Kidney epithelial cell (primary cell): ENCODE results near the gene CHN1. TPM values are rescaled to one million over a fixed set of nuclear protein-coding genes. Genes with fewer than 3 reads are reported as not detected.

ENCODE experiments used
- DNase-seq: peaks from one replicate; pipeline ENCODE4 v3.0.0-alpha.2; 2010; ENCODE audit warnings: low read depth
- H3K27me3 ChIP-seq: 2 replicates; pipeline ENCODE4 v1.6.0; 2011; ENCODE audit warnings: low read length; ENCODE audit not compliant: control insufficient read depth, insufficient read depth
- H3K36me3 ChIP-seq: 2 replicates; pipeline ENCODE4 v1.5.1; 2011; ENCODE audit warnings: low read length; ENCODE audit not compliant: control insufficient read depth, insufficient read depth
- H3K4me3 ChIP-seq: 2 replicates; pipeline ENCODE4 v1.5.1; 2011; ENCODE audit warnings: low read depth, mild to moderate bottlenecking, control low read depth, low read length
- total RNA-seq: library from RNA; depleted of rRNA; stranded (reverse); fragments of >200 nt; gene quantifications from 2 replicates; pipeline ENCODE4 v1.2.3, GENCODE V29; 2015
- TF ChIP-seq, protein P1 (sequence below): IDR thresholded peaks from 2 replicates; pipeline ENCODE4 v1.5.1; 2011; ENCODE audit warnings: mild to moderate bottlenecking, moderate library complexity, low read length, control low read depth, inconsistent platforms; ENCODE audit not compliant: insufficient read depth, poor library complexity, severe bottlenecking

The CHN1 gene
- total RNA-seq, 1 donor from 2014 or later, result 19.3 TPM

DNA sequence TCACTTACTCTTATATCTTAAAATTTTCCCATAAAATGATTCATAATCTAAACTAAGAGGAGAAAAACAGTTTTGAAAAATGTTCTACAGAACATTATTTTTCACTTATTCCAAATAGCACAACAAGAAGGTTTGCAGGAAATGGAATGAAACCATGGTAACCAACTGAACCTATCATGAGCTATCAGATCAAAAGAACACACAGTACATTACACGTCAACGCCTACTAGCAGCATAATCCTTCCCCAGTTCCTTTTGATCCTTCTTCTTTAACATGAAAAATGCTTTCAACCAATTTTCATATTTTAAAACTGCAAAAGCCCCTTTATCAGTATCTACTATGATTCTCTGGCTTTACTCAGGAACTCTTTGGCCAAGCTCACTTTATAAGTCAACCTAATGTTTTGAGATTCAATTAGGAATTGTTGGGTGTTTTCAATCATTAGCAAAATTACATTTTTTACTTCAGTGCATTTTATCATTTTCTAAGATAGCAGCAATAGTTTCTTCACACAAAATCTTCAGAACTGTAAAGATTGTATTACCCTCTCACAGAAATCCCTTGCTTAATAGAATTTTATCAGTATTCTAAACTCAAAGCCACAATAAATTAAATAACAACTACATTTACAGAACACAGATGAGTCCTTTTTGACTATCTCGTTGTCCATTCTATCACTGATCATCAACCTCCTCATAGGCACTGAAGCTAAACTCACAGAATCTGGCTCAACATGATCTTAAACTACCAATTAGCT lies 102.5 kb downstream of the CHN1 start:
- Histone ChIP-seq H3K36me3 (no peaks in the 10 kb centered on the region), H3K27me3 (no peaks in the 10 kb centered on the region), H3K4me3 (no peak overlapping the region)
- no peak for DNase-seq
- TF ChIP-seq, protein P1, sequence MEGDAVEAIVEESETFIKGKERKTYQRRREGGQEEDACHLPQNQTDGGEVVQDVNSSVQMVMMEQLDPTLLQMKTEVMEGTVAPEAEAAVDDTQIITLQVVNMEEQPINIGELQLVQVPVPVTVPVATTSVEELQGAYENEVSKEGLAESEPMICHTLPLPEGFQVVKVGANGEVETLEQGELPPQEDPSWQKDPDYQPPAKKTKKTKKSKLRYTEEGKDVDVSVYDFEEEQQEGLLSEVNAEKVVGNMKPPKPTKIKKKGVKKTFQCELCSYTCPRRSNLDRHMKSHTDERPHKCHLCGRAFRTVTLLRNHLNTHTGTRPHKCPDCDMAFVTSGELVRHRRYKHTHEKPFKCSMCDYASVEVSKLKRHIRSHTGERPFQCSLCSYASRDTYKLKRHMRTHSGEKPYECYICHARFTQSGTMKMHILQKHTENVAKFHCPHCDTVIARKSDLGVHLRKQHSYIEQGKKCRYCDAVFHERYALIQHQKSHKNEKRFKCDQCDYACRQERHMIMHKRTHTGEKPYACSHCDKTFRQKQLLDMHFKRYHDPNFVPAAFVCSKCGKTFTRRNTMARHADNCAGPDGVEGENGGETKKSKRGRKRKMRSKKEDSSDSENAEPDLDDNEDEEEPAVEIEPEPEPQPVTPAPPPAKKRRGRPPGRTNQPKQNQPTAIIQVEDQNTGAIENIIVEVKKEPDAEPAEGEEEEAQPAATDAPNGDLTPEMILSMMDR, result no peak

DNA sequence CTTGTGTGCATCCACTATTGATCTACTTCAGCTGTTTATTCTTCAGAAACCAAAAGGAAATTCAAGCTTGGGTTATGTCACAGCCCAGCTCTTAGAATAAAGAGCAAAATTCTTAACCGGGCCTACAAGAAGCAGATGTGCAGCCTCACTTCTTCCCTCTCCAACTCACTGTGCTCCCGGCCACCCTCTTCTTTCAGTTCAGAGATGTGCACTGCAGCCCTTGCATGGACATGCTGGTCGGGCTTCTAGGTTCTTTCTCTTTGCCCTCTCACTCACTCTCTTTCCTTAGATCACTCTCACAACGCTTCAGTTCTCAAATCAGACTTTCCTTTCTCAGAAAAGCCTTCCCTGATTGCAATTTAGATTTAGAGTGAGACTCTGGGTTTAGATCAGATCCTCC lies 104.1 kb downstream of the CHN1 start:
- Histone ChIP-seq H3K4me3 (no peak overlapping the region), H3K27me3 (no peaks in the 10 kb centered on the region), H3K36me3 (no peaks in the 10 kb centered on the region)
- TF ChIP-seq, protein P1, result no peak
- no peak for DNase-seq

DNA sequence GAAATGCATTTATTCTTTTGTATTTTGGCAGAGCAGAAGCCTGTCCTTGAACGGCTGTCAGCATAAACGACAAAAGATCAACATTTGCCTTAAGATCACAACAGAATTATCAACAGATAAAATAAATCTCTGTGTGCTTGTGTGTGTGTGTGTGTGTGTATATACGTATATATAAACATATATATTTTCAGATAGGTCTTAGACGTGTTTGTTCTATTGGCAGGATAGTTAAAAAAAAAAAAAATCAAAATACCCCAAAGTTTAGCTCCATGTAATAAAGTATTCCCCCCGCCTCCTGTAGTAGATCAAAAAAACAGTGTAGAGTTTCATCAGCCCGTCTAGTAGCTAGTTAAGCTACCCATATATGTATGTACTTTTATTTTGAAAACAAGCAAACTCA lies 107.9 kb downstream of the CHN1 start:
- DNase-seq, result no peak
- TF ChIP-seq, protein P1, result no peak
- H3K36me3 ChIP-seq, result no peaks in the 10 kb centered on the region
- H3K4me3 ChIP-seq, result no peak overlapping the region
- H3K27me3 ChIP-seq, result no peaks in the 10 kb centered on the region

DNA sequence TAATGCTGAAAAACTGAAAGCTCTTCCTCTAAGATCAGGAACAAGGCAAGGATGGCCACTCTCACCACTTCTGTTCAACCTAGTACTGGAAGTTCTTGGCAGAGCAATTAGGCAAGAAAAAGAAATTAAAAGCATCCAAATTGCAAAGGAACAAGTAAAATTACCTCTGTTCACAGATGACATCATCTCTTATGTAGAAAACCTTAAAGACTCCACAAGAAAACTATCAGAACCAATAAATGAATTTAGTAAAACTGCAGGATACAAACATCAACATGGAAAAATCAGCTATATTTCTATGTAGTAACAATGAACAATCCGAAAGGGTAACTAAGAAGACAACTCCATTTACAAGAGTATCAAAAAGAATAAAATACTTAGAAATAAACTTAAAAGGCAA lies 112.2 kb downstream of the CHN1 start:
- H3K36me3 ChIP-seq, result no peaks in the 10 kb centered on the region
- TF ChIP-seq, protein P1, result no peak
- DNase-seq, result no peak
- H3K4me3 ChIP-seq, result no peak overlapping the region
- no peaks in the 10 kb centered on the region for H3K27me3 ChIP-seq

DNA sequence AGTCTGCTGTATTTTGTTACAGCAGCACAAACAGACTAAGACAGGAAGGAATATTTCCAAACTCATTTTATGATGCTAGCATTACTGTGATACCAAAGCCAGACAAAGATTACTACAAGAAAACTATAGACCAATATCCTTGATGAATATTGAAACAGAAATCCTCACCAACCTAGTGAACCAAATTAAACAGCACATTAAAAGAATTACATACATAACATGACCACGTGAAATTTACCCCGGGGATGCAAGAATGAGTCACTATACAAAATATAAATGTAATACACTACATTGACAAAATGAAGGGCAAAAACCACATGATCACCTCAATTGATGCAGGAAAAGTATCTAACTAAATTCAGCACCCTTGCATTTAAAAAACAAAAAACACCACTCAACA lies 112.6 kb downstream of the CHN1 start:
- H3K27me3 ChIP-seq, result no peaks in the 10 kb centered on the region
- DNase-seq, result no peak
- no peaks in the 10 kb centered on the region for H3K36me3 ChIP-seq
- TF ChIP-seq, protein P1, result no peak
- no peak overlapping the region for H3K4me3 ChIP-seq
